GM19438 (cell line): ENCODE results near the gene EBF4.
"Not testable (repeated sequence)": the region's sequence is repeated elsewhere in the genome, so short reads cannot be mapped to it uniquely, and the experiment has no call there.

Source experiments
- ATAC-seq: cut with Tn5 transposase; IDR thresholded peaks from one replicate; pipeline ENCODE4 v1.9.1; 2021; ENCODE audit warnings: low read depth; ENCODE audit not compliant: unreplicated experiment

The EBF4 gene

GRCh38 chr20:2755451-2756055 lies 63.0 kb downstream of the EBF4 start:
- no peak for ATAC-seq

- no peak for ATAC-seq
Measured at GRCh38 chr20:2756056-2756611, 63.6 kb downstream of the EBF4 start.

- ATAC-seq: no peak
Measured at GRCh38 chr20:2757001-2757400, 64.4 kb downstream of the EBF4 start.

- ATAC-seq: no peak
Measured at GRCh38 chr20:2757969-2758368, 65.4 kb downstream of the EBF4 start.

- ATAC-seq: no peak
Measured at GRCh38 chr20:2759143-2759542, 66.6 kb downstream of the EBF4 start.

- ATAC-seq: no peak
Measured at GRCh38 chr20:2759603-2760296, 67.2 kb downstream of the EBF4 start.

GRCh38 chr20:2760297-2760951 lies 67.8 kb downstream of the EBF4 start:
- ATAC-seq: no peak

- no peak for ATAC-seq
Measured at GRCh38 chr20:2760952-2761305, 68.3 kb downstream of the EBF4 start.

GRCh38 chr20:2761885-2762284 lies 69.3 kb downstream of the EBF4 start:
- ATAC-seq: no peak

- no peak for ATAC-seq
Measured at GRCh38 chr20:2762578-2763131, 70.1 kb downstream of the EBF4 start.

- ATAC-seq: no peak
Measured at GRCh38 chr20:2763186-2763585, 70.6 kb downstream of the EBF4 start.

- no peak for ATAC-seq
Measured at GRCh38 chr20:2767768-2768631, 75.4 kb downstream of the EBF4 start.

- ATAC-seq: no peak
Measured at GRCh38 chr20:2768632-2769015, 76.0 kb downstream of the EBF4 start.

- ATAC-seq: not testable (repeated sequence)
Measured at GRCh38 chr20:2770091-2770490, 77.5 kb downstream of the EBF4 start.

GRCh38 chr20:2771631-2772080 lies 79.1 kb downstream of the EBF4 start:
- no peak for ATAC-seq

GRCh38 chr20:2773812-2774211 lies 81.2 kb downstream of the EBF4 start:
- ATAC-seq: no peak

GRCh38 chr20:2775139-2775538 lies 82.6 kb downstream of the EBF4 start:
- ATAC-seq: no peak

- no peak for ATAC-seq
Measured at GRCh38 chr20:2778602-2779321, 86.2 kb downstream of the EBF4 start.

- ATAC-seq: no peak
Measured at GRCh38 chr20:2780948-2781347, 88.4 kb downstream of the EBF4 start.
